Activated naive CD4-positive, alpha-beta T cell treated with anti-CD3 and anti-CD28 coated beads, Interleukin-2, amount 50 U/mL, for 24 hours (primary cell): ENCODE results near the gene PRPF18.

Experiments used
- H3K27ac Mint-ChIP-seq: one replicate; pipeline ENCODE4 v1.8.0; 2021; ENCODE audit warnings: mild to moderate bottlenecking, mixed read lengths
- H3K27me3 Mint-ChIP-seq: one replicate; pipeline ENCODE4 v1.8.0; 2021; ENCODE audit warnings: mixed read lengths
- H3K36me3 Mint-ChIP-seq: one replicate; pipeline ENCODE4 v1.8.0; 2021; ENCODE audit warnings: mixed read lengths
- H3K4me1 Mint-ChIP-seq: one replicate; pipeline ENCODE4 v1.8.0; 2021; ENCODE audit warnings: mixed read lengths
- H3K4me3 Mint-ChIP-seq: one replicate; pipeline ENCODE4 v1.8.0; 2021; ENCODE audit warnings: mild to moderate bottlenecking, mixed read lengths
- H3K9me3 Mint-ChIP-seq: one replicate; pipeline ENCODE4 v1.8.0; 2021; ENCODE audit warnings: mixed read lengths

The PRPF18 gene

DNA sequence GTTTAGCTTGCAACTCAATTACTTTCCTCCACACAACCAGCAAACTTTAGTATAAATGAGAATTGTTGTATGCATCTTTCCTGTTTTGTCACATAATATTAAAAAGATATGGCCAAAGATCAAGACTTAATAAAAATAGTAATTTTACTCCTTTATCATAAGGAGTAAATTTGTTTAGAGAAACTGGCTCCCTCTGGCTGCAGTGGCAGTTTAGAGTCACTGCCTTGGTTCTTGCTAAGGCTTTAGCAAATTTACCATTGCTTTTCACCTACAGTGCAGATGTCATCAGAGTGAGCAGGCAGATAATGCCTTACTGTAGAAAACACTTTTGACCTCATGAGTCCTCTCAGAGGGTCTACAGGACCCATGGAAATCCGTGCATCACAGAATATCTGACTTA lies 2.6 kb downstream of the PRPF18 start:
- H3K27ac Mint-ChIP-seq: no peak overlapping the region
- peaks cover 2% of the 10 kb centered on the region for H3K27me3 Mint-ChIP-seq
- H3K9me3 Mint-ChIP-seq: no peaks in the 10 kb centered on the region
- H3K4me3 Mint-ChIP-seq: peak overlapping the region; percentile 100
- peaks cover 53% of the 10 kb centered on the region for H3K4me1 Mint-ChIP-seq
- H3K36me3 Mint-ChIP-seq: peaks cover 9% of the 10 kb centered on the region

DNA sequence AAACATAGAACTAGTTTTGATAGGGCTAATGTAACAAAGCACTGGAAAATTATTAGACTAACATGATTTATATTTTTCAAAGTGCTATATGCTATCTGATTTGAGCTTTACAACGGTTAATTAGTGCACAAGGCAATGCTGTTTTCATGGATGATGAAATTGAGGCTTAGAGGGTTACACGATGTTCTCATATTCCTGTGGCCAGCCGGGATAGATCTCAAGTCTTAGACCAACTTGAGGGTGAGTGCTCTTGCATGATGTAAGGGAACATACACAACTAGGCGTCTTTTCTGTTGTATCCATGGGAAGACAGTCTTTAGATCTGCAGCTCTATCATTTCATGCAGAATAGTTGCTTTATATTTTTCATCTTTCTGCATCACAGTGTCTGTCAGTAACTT lies 4.1 kb downstream of the PRPF18 start:
- H3K36me3 Mint-ChIP-seq: peaks cover 10% of the 10 kb centered on the region
- H3K27ac Mint-ChIP-seq: no peak overlapping the region
- H3K27me3 Mint-ChIP-seq: no peaks in the 10 kb centered on the region
- no peaks in the 10 kb centered on the region for H3K9me3 Mint-ChIP-seq
- no peak overlapping the region for H3K4me3 Mint-ChIP-seq
- peaks cover 55% of the 10 kb centered on the region for H3K4me1 Mint-ChIP-seq

DNA sequence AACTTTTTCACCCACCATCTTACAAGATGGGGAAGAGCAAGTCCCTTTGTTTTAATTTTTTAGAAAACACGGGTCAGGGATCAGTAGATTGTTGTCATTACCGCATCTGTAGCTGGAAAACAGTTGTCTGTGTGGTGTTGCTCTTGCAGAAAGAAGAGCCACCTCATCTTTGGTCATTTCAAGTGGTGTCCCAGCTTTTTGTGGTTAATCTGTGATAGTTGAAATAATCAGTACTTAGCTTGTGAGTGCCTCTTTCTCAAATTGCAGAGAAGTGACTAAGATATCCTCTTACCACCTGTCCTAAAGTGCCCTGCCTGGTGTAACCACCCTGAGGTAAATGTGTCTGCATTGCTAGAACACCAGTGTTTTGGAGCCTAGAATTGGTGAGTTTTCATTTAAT lies 5.5 kb downstream of the PRPF18 start:
- H3K27me3 Mint-ChIP-seq: no peaks in the 10 kb centered on the region
- H3K36me3 Mint-ChIP-seq: peaks cover 7% of the 10 kb centered on the region
- no peak overlapping the region for H3K27ac Mint-ChIP-seq
- H3K4me3 Mint-ChIP-seq: no peak overlapping the region
- no peaks in the 10 kb centered on the region for H3K9me3 Mint-ChIP-seq
- H3K4me1 Mint-ChIP-seq: peaks cover 49% of the 10 kb centered on the region

DNA sequence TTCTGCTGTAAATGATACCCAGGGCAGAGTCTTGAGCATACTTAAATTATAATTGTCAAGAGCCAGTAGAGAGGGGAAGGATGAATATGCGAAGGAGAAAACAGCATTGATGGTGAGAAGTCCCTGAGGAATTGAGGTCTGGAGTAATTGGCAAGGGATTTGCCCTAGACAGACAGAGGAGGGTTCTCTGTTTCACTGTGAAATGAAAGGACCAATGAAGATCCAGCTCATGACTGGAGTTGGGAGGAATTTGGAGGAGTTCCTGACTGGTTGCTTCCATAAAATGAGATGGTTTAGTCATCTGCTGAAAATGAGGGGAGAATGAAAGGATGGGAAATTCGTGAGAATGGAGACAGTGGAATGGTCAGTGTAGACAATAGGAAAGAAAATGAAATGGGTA lies 6.8 kb downstream of the PRPF18 start:
- peaks cover 40% of the 10 kb centered on the region for H3K4me1 Mint-ChIP-seq
- H3K27ac Mint-ChIP-seq: no peak overlapping the region
- H3K36me3 Mint-ChIP-seq: peaks cover 11% of the 10 kb centered on the region

DNA sequence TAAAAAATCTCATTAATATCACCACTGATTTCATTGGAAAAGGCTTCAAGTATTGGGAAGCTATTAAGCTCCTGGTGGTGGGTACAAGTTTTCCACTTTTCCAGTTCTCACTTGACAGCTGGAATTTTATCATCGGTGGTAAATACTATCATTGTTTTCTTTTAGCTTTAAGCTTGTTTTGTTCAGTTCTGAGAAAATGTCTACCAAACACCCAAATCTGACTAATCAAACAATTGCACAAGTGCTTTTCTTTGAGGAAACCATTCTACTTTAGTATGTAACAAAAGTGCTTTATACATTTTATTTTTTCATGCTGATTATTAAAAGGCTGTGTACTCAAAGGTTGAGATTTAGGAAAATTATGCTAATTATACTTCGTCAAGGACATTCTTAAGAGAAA lies 7.9 kb downstream of the PRPF18 start:
- Mint-ChIP-seq H3K36me3 (peaks cover 16% of the 10 kb centered on the region), H3K4me3 (no peak overlapping the region), H3K27ac (no peak overlapping the region), H3K27me3 (no peaks in the 10 kb centered on the region), H3K9me3 (no peaks in the 10 kb centered on the region), H3K4me1 (peaks cover 29% of the 10 kb centered on the region)

More for the DNA sequence above, 6.8 kb downstream of the PRPF18 start:
- H3K4me3 Mint-ChIP-seq: no peak overlapping the region
- H3K9me3 Mint-ChIP-seq: no peaks in the 10 kb centered on the region
- H3K27me3 Mint-ChIP-seq: no peaks in the 10 kb centered on the region

DNA sequence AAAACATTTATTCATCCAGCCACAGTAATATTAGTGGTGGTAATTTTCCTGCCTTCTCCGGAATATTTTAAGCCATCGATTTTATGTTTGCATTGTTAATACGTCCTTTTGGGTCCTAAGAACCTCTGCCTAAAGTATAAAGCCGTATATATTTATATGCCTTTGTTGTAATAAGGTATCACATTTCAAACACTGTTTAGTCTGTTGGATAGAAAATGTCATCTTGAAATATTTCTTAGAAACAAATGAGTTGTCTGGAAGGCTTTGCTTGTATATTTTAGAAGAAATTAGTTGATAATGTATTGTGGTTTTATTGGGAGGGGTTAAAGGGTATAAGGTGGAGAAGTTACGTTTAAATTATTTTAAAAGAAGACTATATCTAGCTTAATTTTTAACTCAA lies 11.1 kb downstream of the PRPF18 start:
- H3K36me3 Mint-ChIP-seq: peaks cover 19% of the 10 kb centered on the region
- H3K9me3 Mint-ChIP-seq: no peaks in the 10 kb centered on the region
- no peak overlapping the region for H3K27ac Mint-ChIP-seq
- H3K4me3 Mint-ChIP-seq: no peak overlapping the region
- H3K4me1 Mint-ChIP-seq: peaks cover 18% of the 10 kb centered on the region
- no peaks in the 10 kb centered on the region for H3K27me3 Mint-ChIP-seq

DNA sequence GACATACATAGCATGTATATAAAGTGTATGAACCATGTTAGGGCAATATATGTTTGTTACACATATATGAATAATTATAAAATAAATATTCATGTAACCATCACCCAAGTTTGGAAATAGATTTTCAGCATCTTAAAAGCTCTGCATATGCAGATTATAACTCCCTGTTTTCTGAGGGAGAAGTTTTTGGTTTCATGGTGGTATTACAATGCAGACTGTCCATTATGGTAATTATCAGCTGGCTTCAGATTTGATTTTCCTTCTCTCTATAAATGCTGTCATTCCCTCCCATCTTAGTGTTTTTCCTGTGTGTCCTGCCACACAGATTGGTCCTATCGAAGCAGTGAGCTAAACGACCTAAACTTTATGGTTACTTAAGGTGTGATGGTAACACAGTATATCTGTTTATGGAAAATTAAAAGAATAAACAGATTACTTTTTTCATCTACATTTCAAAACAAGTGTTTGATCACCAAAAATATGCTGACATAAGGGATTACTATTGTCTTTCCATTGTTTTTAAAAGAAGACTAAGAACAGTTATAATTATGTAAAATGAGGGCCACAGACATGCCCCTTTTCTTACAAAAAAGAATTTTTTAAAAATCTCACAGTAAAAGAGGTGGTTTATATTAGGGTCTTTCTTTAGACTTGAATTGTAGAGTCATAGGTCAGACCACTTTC lies 17.7 kb downstream of the PRPF18 start:
- H3K27me3 Mint-ChIP-seq: no peaks in the 10 kb centered on the region
- no peak overlapping the region for H3K27ac Mint-ChIP-seq
- no peaks in the 10 kb centered on the region for H3K4me1 Mint-ChIP-seq
- H3K4me3 Mint-ChIP-seq: no peak overlapping the region
- H3K36me3 Mint-ChIP-seq: peaks cover 20% of the 10 kb centered on the region
- H3K9me3 Mint-ChIP-seq: no peaks in the 10 kb centered on the region

DNA sequence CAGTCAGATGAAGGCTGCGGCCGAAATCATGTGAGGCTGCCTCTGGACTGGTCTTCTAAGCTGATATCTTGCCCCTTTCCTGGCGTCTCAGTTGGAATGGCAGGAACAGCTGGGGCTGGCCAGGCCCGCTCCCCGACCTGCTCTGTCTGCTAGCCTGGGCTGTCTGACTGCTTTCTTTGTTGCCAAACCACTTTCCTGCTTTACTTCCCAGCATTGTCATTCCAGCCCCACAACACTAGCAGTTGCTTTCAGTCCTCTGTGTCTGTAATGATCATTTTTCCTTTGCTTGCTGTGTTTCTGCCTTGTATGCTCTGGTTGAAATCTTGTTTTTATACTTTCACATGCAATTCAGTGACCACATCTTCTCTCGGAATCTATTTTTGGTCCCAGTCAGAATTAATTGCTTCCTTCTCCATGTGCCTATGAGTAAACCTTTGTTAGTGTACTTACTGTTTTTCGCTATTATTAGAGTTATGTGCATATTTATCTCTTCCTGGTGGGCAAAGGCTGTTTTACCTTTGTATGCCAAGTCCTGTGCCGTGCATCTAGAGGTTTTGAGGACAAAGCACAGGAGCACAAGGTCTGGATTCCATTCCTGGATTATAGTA lies 21.6 kb downstream of the PRPF18 start:
- no peak overlapping the region for H3K27ac Mint-ChIP-seq
- no peaks in the 10 kb centered on the region for H3K27me3 Mint-ChIP-seq
- H3K36me3 Mint-ChIP-seq: peaks cover 19% of the 10 kb centered on the region
- H3K4me3 Mint-ChIP-seq: no peak overlapping the region
- H3K4me1 Mint-ChIP-seq: no peaks in the 10 kb centered on the region
- no peaks in the 10 kb centered on the region for H3K9me3 Mint-ChIP-seq

DNA sequence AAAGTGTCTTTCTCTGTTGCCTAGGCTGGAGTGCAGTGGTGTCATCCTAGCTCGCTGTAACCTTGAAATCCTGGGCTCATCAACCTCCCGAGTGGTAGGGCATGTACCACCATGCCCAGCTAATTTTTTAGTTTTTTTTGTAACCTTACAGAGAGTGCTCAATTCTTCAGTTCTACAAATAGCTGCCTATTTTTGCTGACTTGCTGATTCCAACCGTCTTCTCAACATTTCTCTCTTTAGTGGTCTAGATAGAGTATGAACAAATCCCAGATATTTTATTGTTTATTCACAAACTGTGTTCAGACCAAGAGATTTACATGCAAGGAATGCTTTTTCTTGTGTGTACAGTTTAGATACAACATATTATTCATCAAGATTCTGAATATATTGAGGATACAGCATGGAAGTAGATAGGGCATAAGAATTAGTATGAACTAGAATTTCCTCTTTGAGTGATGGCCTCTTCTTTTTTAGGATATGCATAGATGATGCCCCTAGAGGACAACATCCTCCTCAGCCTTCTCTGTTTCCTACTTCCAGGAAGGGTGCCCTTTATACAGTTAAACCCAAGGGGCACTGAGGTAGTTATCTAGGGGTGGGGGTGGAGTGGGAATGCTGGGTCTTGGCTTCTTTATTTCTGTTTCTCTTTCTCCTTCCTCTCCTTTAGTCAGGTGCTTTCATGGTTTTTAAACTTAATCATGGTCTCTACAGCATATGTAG lies 26.0 kb downstream of the PRPF18 start:
- Mint-ChIP-seq H3K36me3 (peaks cover 31% of the 10 kb centered on the region), H3K27ac (no peak overlapping the region), H3K27me3 (no peaks in the 10 kb centered on the region), H3K4me3 (no peak overlapping the region), H3K4me1 (no peaks in the 10 kb centered on the region), H3K9me3 (no peaks in the 10 kb centered on the region)

DNA sequence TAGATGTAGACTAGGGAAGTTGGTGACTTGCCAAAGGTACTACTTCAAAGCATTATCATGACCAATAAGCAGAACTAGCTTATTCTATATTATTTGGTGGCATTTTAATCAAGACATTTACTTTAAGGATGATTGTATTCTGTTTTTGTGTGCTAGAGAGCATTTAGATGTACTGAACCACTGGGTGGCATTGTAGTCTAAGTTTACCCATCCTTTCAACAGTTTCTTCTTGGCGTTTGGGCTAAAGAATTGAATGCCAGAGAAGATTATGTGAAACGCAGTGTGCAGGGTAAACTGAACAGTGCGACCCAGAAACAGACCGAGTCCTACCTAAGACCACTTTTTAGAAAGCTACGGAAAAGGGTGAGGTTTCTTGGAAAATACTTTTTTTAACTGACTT lies 26.8 kb downstream of the PRPF18 start:
- Mint-ChIP-seq H3K4me3 (no peak overlapping the region), H3K27me3 (no peaks in the 10 kb centered on the region), H3K4me1 (no peaks in the 10 kb centered on the region), H3K9me3 (no peaks in the 10 kb centered on the region), H3K27ac (no peak overlapping the region), H3K36me3 (peaks cover 31% of the 10 kb centered on the region)

DNA sequence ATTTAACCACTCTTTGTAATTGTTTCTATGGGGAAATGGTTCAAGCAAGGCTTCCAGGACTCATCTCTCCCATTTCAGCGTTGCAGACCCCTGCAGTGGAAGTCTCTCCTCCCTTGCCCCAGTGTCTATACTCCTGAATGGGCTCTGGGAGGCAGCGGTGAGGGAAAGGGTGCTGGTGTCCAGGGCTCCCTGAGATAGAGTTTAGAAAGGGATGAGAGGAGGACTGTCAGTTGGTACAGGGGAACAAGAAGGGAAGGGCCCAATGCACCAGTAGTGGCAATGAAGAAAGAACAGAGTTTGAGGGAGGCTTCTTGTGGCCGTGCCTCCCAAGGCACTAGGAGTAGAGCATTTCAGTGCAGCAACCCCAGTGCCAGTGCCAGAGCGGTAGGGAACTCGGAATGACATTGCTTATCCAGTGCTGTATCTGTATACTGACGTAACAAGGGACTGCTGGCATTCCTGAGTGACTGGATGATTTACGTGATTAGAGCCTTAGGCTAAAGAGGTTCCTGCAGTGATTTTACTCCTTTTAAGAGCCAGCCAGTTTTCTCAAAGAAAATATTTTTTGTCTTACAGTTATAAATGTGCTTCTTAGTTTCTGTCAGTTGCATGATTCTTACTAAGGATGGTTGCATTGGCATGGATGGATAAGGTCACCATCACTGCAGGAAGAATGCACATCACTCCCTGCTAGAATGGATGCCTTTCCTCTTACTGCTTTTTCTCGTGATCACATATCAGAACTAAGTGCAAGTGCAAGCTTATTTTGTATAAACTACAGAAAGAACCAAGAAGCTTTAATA lies 28.0 kb downstream of the PRPF18 start:
- Mint-ChIP-seq H3K4me3 (no peak overlapping the region), H3K36me3 (peaks cover 35% of the 10 kb centered on the region), H3K9me3 (no peaks in the 10 kb centered on the region), H3K4me1 (no peaks in the 10 kb centered on the region), H3K27ac (no peak overlapping the region), H3K27me3 (no peaks in the 10 kb centered on the region)

DNA sequence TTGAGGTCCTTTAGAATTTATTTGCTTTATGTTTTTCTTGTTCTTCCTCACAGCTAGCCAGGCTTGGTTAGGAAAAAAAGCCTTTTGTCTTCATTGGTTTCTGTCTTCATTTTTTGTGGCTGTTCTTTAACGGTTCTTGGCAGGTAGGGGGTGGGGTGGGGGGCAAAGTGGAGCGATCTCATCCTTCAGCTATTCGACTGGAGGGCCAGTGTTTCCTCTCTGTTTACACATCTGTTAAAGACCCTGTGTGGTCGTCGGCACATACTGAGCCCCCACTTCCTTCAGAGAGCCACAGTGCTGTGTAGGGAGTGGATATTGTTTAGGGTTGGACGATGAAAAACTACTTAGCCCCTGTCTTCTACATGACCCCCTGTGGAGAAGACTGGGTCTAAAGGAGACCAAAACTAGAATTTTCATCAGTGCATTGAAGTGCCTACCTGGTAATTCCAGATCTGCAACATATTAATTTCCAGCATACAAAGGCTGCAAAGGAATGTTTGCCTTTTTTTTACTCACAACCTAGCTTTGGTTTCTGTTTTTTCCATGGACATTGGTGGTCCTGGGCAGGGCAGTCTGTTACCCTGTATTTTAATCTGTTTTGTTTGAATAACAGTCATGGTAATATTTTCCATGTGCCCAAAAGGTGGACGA lies 29.0 kb downstream of the PRPF18 start:
- peaks cover 33% of the 10 kb centered on the region for H3K36me3 Mint-ChIP-seq
- H3K4me3 Mint-ChIP-seq: no peak overlapping the region
- no peaks in the 10 kb centered on the region for H3K9me3 Mint-ChIP-seq
- H3K27me3 Mint-ChIP-seq: no peaks in the 10 kb centered on the region
- no peak overlapping the region for H3K27ac Mint-ChIP-seq
- H3K4me1 Mint-ChIP-seq: no peaks in the 10 kb centered on the region

DNA sequence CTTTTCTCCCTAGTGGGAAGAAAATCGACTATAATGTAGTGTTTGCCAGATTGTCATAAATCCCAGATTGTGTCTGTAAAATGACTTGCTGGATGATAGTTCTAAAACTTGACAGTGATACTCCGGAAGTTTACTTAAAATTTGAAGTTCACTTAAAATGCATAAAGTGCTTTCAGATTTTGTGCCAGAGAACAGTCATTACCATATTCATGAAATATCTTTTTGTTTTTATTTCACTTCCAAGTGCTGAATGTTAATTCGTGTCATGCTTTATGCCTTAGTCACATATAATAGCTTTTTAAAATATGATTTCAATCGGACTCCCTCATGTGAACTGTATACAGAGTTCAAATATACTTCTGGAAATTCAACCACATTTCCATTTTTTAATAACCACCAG lies 30.4 kb downstream of the PRPF18 start:
- Mint-ChIP-seq H3K4me3 (no peak overlapping the region), H3K9me3 (no peaks in the 10 kb centered on the region), H3K27me3 (no peaks in the 10 kb centered on the region), H3K4me1 (no peaks in the 10 kb centered on the region), H3K36me3 (peaks cover 34% of the 10 kb centered on the region), H3K27ac (no peak overlapping the region)

DNA sequence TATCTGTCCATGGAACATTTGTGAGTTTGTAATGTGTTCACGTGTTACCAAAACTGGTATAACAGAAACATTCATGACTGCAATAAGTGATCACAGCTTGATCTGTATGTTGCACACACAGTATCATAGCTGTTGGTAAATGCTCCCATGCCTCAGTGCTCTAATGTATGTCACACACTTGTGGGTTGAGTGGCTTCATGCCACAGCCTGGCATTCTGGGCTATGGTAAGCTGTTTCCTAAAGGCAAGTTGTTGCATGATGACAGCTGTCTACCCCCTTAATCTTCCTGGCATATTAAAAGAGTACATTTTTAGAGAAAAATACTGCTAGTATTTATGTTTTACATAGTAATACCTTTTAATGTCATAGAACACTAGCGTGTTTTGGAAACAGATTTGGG lies 35.2 kb downstream of the PRPF18 start:
- Mint-ChIP-seq H3K4me1 (no peaks in the 10 kb centered on the region), H3K4me3 (no peak overlapping the region), H3K27me3 (no peaks in the 10 kb centered on the region), H3K27ac (no peak overlapping the region), H3K9me3 (no peaks in the 10 kb centered on the region), H3K36me3 (peaks cover 19% of the 10 kb centered on the region)

DNA sequence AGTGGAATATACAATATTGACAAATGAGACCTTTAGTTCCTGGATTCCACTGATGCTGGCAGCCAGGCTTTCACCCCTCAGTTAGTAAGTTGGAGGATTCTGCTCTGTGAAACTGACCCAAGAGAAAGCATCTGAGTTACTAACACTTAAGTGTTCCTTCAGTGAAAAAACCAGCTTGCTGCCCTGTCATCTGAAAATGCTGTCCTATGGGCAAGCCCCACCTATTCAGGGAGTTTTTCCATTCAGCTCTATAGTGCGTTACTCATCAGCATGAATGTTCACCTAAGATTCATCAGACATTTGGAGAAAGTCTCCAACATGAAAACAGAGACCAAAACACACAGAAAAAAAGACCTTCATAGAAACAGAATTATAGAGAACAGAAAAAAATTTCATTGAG lies 37.9 kb downstream of the PRPF18 start:
- H3K4me3 Mint-ChIP-seq: no peak overlapping the region
- no peaks in the 10 kb centered on the region for H3K4me1 Mint-ChIP-seq
- H3K27ac Mint-ChIP-seq: no peak overlapping the region
- no peaks in the 10 kb centered on the region for H3K9me3 Mint-ChIP-seq
- peaks cover 11% of the 10 kb centered on the region for H3K36me3 Mint-ChIP-seq
- no peaks in the 10 kb centered on the region for H3K27me3 Mint-ChIP-seq
